ENCODE data around the gene CUL4A. TPM values are rescaled to one million over a fixed set of nuclear protein-coding genes. Genes with fewer than 3 reads are reported as not detected.

CUL4A gene
- total RNA-seq, 2 donors from 2014 or later = 51.4 to 86.2 TPM

DNA sequence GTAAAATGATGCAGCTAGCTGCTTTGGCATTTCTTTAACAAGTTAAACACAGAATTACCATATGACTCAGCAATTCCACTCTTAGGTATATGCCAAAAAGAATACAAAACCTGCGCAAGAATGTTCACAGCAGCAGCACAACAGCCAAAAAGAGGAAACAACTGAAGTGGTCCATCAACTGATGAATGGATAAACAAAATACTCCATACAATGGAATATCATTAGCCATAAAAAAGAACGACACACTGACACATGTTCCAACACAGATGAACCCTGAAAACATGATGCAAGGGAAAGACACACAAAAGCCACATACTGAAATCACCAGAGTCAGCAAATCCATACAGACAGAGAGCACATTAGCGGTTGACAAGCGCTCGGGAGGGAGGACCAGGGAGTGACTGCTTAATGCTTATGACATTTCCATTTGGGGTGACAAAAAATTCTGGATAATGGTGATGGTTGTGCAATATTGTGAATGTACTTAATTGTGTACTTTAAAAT, 3.9 kb upstream of the CUL4A start:
- Mint-ChIP-seq H3K27ac (peak overlapping the region in 1 of 2 donors; percentile 9), H3K4me3 (peak overlapping the region; percentile 1), H3K36me3 (no peaks in the 10 kb centered on the region), H3K4me1 (ENCODE audit: low read depth in 2 of 2) (peaks cover 37 to 38% of the 10 kb centered on the region in 2 donors), H3K27me3 (no peaks in the 10 kb centered on the region), H3K9me3 (no peaks in the 10 kb centered on the region)
- DNase-seq (ENCODE audit: low spot score) (no peak), ATAC-seq (no peak)

DNA sequence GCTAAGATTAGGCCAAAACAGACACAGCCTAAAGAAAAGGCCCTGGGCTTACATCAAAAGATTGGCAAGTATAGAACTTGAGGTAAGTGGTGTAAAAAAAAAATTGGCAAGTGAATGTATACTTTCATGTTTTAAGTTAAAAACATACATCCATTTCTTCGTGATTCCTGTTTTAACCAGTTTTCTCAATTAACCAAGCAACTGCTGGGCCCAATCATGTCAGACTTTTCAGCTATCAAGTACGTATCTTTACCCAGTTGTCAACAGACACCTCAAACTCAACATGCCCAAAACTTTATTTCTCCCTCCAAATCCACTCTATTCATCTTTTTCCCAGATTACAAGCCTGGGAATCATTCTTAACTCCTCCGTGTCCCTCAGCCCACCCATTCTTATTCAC, 2.0 kb upstream of the CUL4A start:
- H3K4me1 Mint-ChIP-seq (ENCODE audit: low read depth in 2 of 2) = peaks cover 48 to 49% of the 10 kb centered on the region in 2 donors
- H3K9me3 Mint-ChIP-seq = no peaks in the 10 kb centered on the region
- ATAC-seq (no peak), DNase-seq (ENCODE audit: low spot score) (no peak)
- peak overlapping the region; percentile 93 for H3K4me3 Mint-ChIP-seq
- H3K27ac Mint-ChIP-seq = peak overlapping the region; percentile 69 to 85
- H3K27me3 Mint-ChIP-seq = no peaks in the 10 kb centered on the region
- peaks cover 5% of the 10 kb centered on the region for H3K36me3 Mint-ChIP-seq

DNA sequence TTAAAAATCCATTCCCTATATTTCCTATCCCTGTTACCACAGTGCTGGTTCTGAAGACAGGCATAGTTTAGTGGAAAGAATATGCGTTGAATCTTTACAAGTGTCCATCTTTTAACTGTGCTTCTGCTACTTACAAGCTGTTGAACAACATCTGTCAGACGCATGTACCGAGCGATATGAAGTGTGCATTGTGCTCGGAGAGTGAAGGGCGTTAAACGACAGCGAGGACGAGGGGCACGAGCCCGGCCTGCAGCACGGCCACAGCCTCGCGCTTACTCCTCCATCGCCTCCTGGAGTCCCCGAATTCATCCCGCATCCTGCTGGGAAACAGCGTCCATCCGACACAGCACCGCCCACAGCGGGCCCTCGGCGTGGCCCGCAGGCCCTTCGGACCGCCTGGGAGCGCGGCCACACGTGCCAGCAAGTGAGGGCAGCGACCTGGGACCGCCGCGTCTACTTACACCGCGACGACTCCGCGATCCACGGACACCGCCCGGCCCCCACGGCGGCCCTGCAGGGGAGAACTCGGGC, 1.5 kb upstream of the CUL4A start:
- DNase-seq (ENCODE audit: low spot score) (no peak), ATAC-seq (peak; percentile 0 to 1)
- Mint-ChIP-seq H3K36me3 (peaks cover 5% of the 10 kb centered on the region), H3K27me3 (no peaks in the 10 kb centered on the region), H3K4me1 (ENCODE audit: low read depth in 2 of 2) (peaks cover 44 to 45% of the 10 kb centered on the region in 2 donors), H3K9me3 (no peaks in the 10 kb centered on the region), H3K27ac (peak overlapping the region; percentile 69 to 85), H3K4me3 (peak overlapping the region; percentile 93)

DNA sequence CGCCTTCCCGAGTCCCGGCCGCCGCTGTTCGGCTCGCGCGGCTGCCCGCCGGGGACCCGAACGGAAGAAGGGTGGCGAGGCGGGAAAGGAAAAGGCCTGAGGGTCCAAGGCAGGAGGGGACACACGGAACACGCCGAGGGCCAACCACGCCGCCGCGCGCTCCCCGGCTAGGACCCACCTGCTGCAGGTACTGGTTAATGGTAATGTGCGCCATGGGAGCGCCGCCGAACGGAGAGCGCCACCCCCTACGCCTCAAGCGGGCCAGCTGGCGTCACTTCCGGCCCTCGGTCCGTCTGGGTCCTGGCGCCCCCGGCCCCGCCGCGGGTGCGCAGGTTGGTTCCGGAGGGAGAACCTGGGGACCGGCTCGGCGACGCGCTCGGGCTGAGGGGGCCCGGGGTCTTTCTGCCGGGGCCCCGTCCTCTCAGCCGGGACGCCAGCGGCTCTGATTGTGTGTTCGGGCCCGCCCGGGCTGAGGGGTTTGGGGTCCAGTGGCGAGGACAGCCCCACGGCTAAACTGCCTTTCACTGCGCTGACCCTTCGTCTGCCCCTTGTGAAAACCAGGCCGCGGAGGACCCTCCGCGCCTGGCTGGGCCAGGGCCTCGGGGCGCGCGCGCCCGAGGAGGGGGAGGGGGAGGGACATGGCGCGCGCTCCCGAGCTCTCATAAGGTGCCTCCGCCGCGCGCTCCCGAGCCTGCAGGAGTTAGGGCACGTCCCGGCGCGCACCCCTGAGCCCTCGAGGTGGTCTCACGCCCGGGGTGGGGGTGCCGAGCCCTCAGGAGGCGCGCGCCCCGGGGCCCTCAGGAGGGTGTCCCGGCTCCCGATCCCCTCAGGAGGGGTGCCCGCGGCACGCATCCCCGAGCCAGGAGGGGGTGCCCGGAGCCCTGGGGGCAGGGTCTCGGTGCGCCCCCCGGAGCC, 735 bp upstream of the CUL4A start, which contains the start of gene PCID2:
PCID2 (minus strand) TSS at position 249 of the 915 bp plus-strand sequence; CDS start at position 214, 35 bp downstream.
- H3K9me3 Mint-ChIP-seq = no peaks in the 10 kb centered on the region
- no peaks in the 10 kb centered on the region for H3K27me3 Mint-ChIP-seq
- peaks cover 5% of the 10 kb centered on the region for H3K36me3 Mint-ChIP-seq
- peak; percentile 91 for DNase-seq (ENCODE audit: low spot score)
- peak within 1 kb of the TSS; percentile 69 to 85 for H3K27ac Mint-ChIP-seq
- H3K4me3 Mint-ChIP-seq = peak within 1 kb of the TSS; percentile 93
- peaks cover 44 to 50% of the 10 kb centered on the region in 2 donors for H3K4me1 Mint-ChIP-seq (ENCODE audit: low read depth in 2 of 2)
- peak; percentile 89 to 91 for ATAC-seq

DNA sequence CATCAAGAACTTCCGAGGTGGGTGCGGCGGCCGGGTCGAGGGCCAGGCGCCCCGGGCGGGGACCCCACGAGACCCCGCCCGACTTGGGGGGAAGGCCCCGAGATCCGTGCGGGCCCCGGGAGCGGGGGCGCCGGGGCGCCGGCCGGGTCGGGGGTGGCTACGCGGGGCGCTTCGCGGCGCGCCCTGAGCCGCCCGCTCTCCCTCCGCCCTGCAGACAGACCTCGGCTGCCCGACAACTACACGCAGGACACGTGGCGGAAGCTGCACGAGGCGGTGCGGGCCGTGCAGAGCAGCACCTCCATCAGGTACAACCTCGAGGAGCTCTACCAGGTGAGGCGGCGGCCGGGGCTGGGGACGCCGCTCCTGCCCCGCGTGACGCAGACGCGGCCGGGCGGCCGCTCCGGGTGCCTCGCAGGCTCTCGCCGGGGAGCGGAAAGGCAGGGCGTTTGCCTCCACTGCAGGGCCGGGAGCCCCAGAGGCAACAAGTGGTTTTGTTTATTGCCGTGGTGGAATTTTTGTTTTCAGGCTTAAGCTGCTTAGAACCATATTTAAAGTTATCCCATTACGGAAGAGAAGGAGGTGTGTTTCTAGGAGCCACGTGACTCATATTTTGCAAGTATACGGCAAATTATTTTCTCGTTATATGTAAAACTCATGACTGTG, 477 bp downstream of the CUL4A start:
- H3K9me3 Mint-ChIP-seq = no peaks in the 10 kb centered on the region
- H3K27ac Mint-ChIP-seq = peak overlapping the region in 1 of 2 donors; percentile 43
- H3K27me3 Mint-ChIP-seq = no peaks in the 10 kb centered on the region
- DNase-seq (ENCODE audit: low spot score) (peak; percentile 72), ATAC-seq (peak; percentile 52 to 55)
- peak overlapping the region; percentile 79 for H3K4me3 Mint-ChIP-seq
- peaks cover 43 to 50% of the 10 kb centered on the region in 2 donors for H3K4me1 Mint-ChIP-seq (ENCODE audit: low read depth in 2 of 2)
- peaks cover 5% of the 10 kb centered on the region for H3K36me3 Mint-ChIP-seq

DNA sequence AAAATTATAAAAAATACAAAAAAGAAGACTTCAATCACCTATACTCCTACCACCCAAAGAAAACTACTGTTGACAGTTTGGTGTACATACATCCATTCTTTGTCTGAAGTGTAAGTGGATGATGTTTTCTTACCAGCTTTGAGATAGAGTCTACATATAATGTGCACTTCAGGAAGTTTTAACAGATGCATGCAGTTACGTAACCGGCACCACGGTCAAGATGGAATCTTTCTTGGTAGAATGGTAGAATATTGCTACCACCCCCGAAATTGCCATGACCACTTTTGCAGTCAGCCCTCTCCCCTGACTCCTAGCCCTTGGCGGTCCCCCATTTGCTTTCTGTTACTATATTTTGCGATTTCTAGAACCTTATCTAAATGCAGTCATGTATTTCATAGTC, 1.4 kb downstream of the CUL4A start:
- DNase-seq (ENCODE audit: low spot score) (no peak), ATAC-seq (no peak)
- peak overlapping the region in 1 of 2 donors; percentile 43 for H3K27ac Mint-ChIP-seq
- H3K36me3 Mint-ChIP-seq = peaks cover 5% of the 10 kb centered on the region
- H3K9me3 Mint-ChIP-seq = no peaks in the 10 kb centered on the region
- H3K27me3 Mint-ChIP-seq = no peaks in the 10 kb centered on the region
- H3K4me3 Mint-ChIP-seq = peak overlapping the region; percentile 79
- H3K4me1 Mint-ChIP-seq (ENCODE audit: low read depth in 2 of 2) = peaks cover 33 to 40% of the 10 kb centered on the region in 2 donors

DNA sequence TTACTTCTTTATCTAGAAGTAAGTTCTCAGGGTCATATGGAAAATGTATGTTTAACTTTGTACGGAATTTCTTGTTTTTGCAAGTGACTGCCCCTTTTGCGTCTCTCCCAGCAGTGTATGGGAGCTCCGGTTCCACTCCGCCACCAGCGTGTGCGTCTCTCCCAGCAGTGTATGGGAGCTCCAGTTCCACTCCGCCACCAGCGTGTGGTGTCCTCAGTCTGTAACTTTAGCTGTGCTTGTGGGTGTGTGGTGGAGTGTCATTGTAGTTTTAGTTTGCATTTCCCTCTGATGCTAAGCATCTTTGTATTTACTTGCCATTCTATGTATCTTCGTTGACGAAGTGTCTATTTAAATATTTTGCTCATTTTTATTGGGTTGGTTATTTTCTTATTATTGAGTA, 2.4 kb downstream of the CUL4A start:
- Mint-ChIP-seq H3K36me3 (peaks cover 5% of the 10 kb centered on the region), H3K4me3 (peak overlapping the region; percentile 79), H3K27me3 (no peaks in the 10 kb centered on the region), H3K27ac (peak overlapping the region in 1 of 2 donors; percentile 23), H3K4me1 (ENCODE audit: low read depth in 2 of 2) (peaks cover 27 to 33% of the 10 kb centered on the region in 2 donors), H3K9me3 (no peaks in the 10 kb centered on the region)
- ATAC-seq (no peak), DNase-seq (ENCODE audit: low spot score) (no peak)

DNA sequence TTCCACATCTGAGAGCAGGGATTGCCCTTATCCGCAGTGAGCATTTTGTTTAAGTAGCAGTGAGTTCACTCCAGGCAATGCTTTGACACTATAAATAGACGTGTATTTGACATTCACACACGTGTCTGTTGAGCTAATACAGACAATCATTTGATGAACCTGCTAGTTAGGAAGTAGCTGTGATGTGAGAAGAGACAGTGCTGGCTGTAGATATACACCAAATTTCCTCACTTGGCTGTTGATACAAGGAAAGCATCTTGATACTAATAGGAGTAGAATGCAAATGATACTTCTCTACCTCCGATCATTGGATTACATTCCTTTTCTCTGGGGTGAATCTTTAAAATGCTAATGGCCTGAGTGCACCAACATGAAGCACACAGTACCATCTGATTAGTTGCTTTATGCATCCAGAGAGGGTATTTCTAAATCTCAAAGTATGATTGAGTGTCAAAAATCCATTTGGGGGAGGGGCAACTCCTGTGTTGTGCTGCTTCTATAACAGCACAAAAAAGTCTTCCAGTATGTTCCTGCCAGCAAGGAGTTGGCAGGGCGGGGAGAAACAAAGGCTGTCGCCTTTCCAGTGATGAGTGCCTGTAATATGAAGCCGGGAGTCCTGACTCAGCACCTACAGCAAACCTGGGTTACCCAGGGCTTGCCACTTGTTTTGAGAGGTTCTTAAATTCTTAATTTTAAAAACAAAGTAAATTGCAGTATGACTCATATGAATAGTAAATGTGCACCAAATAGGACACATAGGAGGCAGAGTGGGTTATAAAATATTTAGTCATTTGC, 7.0 kb downstream of the CUL4A start:
- Mint-ChIP-seq H3K4me1 (ENCODE audit: low read depth in 2 of 2) (peaks cover 15 to 25% of the 10 kb centered on the region in 2 donors), H3K36me3 (peaks cover 5% of the 10 kb centered on the region), H3K4me3 (no peak overlapping the region), H3K27ac (no peak overlapping the region), H3K9me3 (no peaks in the 10 kb centered on the region), H3K27me3 (no peaks in the 10 kb centered on the region)
- DNase-seq (ENCODE audit: low spot score) = no peak
- ATAC-seq = no peak

DNA sequence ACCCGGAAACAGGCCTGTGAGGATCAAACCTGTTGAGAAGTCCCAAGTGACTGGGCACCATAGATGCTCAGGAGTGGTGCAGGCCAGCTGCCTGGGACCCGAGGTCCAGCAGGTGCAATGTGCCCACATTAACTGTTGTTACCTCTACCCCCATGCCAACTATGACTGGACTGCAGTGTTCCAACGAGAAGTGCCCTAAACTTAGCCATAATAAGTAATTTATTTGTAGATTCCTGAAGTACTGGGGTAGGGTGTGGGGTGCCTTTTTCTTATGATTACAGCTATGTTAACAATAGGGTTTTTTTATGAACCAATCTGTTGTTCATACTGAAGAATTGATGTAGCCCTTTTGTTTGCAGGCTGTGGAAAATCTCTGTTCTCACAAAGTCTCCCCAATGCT, 9.2 kb downstream of the CUL4A start:
- ATAC-seq (no peak), DNase-seq (ENCODE audit: low spot score) (no peak)
- no peak overlapping the region for H3K4me3 Mint-ChIP-seq
- H3K9me3 Mint-ChIP-seq = no peaks in the 10 kb centered on the region
- H3K27me3 Mint-ChIP-seq = no peaks in the 10 kb centered on the region
- H3K4me1 Mint-ChIP-seq (ENCODE audit: low read depth in 2 of 2) = peaks cover 20 to 27% of the 10 kb centered on the region in 2 donors
- H3K27ac Mint-ChIP-seq = no peak overlapping the region
- H3K36me3 Mint-ChIP-seq = no peaks in the 10 kb centered on the region

DNA sequence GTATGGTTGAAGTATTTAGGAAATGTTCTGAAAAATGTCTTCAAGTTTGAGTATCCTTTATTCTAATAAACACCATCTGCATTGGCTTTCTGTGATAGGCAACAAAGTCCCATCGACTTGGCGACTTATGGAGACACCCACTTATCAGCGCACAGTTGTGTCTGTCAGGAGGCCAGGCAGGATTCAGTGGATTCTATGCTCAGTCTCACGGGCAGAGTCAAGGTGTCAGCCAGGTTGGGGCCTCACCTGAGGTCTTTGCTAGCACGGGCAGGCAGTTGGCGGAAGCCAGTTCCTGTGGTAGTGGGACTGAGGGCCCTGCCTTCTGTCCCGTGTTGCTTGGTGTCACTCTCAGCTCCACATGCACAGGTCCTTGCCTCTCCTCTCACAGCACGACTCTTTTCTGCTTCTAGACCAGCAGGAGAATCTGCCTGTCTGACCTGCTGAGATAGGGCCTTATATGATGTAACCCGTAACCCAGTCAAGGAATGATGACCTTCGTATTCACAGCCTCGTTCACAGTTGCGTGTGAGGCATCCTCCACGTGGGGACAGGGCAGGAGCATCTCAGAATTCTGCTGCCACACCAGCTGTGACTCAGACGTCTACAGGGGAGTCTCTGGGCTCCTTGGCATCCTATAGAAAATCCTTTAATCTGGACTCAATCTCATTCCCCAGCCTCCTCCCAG, 10.0 kb downstream of the CUL4A start:
- Mint-ChIP-seq H3K4me1 (ENCODE audit: low read depth in 2 of 2) (peaks cover 20 to 27% of the 10 kb centered on the region in 2 donors), H3K27ac (no peak overlapping the region), H3K9me3 (no peaks in the 10 kb centered on the region), H3K36me3 (peaks cover 1% of the 10 kb centered on the region), H3K27me3 (no peaks in the 10 kb centered on the region), H3K4me3 (no peak overlapping the region)
- DNase-seq (ENCODE audit: low spot score) (no peak), ATAC-seq (no peak)

DNA sequence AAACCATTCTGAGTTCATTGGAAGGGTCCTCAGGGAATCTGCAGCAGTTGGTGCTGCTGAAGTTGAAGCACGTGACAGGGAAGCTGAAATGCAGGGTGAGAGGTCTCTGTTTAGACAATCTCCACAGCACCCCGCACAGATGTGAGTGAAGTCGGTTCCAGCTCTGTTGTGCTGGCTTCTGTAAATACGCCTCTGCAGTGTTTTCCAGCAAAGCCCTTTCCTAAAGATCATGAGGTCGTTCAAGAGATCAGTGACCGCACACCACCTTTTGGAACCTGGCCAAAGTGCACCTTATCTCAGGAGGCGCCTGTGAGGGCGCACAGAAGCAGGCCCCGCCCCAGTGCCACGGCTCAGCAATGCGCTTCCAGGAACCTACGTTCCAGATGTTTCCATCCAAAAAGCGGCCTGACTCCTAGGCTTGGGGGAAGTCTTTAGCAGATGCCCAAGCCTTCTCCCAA, 10.8 kb downstream of the CUL4A start:
- ATAC-seq (no peak), DNase-seq (ENCODE audit: low spot score) (no peak)
- Mint-ChIP-seq H3K4me1 (ENCODE audit: low read depth in 2 of 2) (peaks cover 20 to 30% of the 10 kb centered on the region in 2 donors), H3K9me3 (no peaks in the 10 kb centered on the region), H3K27me3 (no peaks in the 10 kb centered on the region), H3K27ac (no peak overlapping the region), H3K36me3 (peaks cover 5% of the 10 kb centered on the region), H3K4me3 (no peak overlapping the region)

DNA sequence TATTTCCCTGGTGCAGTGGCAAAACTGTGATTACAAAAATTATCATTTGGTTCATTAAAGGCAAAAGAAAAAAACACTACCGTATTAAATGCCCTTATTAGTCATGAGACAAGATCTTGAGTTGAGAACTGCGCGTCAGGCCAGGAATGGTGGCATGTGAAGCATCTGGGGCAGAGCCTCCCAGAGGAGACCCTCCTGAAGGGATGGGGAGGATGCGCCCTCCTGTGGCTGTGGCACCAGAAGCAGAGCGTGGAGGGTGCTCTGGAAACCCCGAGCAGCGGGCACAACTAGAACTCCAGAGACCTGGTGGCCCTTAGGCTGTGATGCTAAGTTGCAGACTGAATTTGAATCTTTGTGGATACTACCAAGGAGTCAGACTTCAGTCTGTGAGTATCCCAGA, 11.5 kb downstream of the CUL4A start:
- H3K36me3 Mint-ChIP-seq = peaks cover 5% of the 10 kb centered on the region
- H3K27me3 Mint-ChIP-seq = no peaks in the 10 kb centered on the region
- no peak overlapping the region for H3K27ac Mint-ChIP-seq
- ATAC-seq = no peak
- no peak overlapping the region for H3K4me3 Mint-ChIP-seq
- peaks cover 20 to 30% of the 10 kb centered on the region in 2 donors for H3K4me1 Mint-ChIP-seq (ENCODE audit: low read depth in 2 of 2)
- DNase-seq (ENCODE audit: low spot score) = no peak
- no peaks in the 10 kb centered on the region for H3K9me3 Mint-ChIP-seq
